HCT116 (cell line): ENCODE data around the gene CHODL.

Experiments used
- EGR1 ChIP-seq: IDR thresholded peaks from 2 replicates; pipeline ENCODE4 v1.6.1; 2012; ENCODE audit warnings: low read depth
- JUND ChIP-seq: IDR thresholded peaks from 2 replicates; pipeline ENCODE4 v1.6.1; 2012
- MAX ChIP-seq: IDR thresholded peaks from 2 replicates; pipeline ENCODE4 v1.6.1; 2012
- POLR2A ChIP-seq: IDR thresholded peaks from 2 replicates; pipeline ENCODE4 v1.7.0; 2011; ENCODE audit warnings: borderline replicate concordance; ENCODE audit not compliant: insufficient read depth, insufficient read length; ENCODE audit errors: extremely low read depth
- POLR2AphosphoS5 ChIP-seq: IDR thresholded peaks from 2 replicates; pipeline ENCODE4 v1.6.1; 2011; ENCODE audit warnings: mild to moderate bottlenecking, low read depth, low read length, moderate library complexity
- RAD21 ChIP-seq: IDR thresholded peaks from 2 replicates; pipeline ENCODE4 v1.6.1; 2012; ENCODE audit warnings: low read depth, mild to moderate bottlenecking
- SIN3A ChIP-seq: IDR thresholded peaks from 2 replicates; pipeline ENCODE4 v1.6.1; 2012; ENCODE audit warnings: low read depth
- SRF ChIP-seq: IDR thresholded peaks from 2 replicates; pipeline ENCODE4 v1.6.1; 2012; ENCODE audit warnings: low read depth
- YY1 ChIP-seq: IDR thresholded peaks from 2 replicates; pipeline ENCODE4 v1.6.1; 2011; ENCODE audit warnings: low read length, low read depth, moderate library complexity, mild to moderate bottlenecking; ENCODE audit not compliant: insufficient replicate concordance; ENCODE audit errors: extremely low read depth
- ZNF274 ChIP-seq: fragments of 200-500 bp; sonication (Bioruptor generic); IDR thresholded peaks from 2 replicates; pipeline ENCODE4 v1.6.1; 2014; ENCODE audit warnings: mild to moderate bottlenecking, low read depth, low read length, inconsistent platforms
- TF ChIP-seq, protein P1 (sequence below), 3 experiments: fragments of 200-600 bp in 1 of 3; sonication (generic) in 1 of 3; IDR thresholded peaks in 2 of 3; conservative IDR thresholded peaks in 1 of 3; 2 replicates each; pipeline ENCODE4 v1.5.1; 2012 to 2017; ENCODE audit warnings: low read depth in 2 of 3, low read length in 2 of 3, antibody characterized with exemption in 1 of 3, borderline replicate concordance in 1 of 3, control low read depth in 1 of 3, mild to moderate bottlenecking in 1 of 3, mixed read lengths in 1 of 3, mixed run types in 1 of 3, moderate library complexity in 1 of 3; ENCODE audit not compliant: insufficient read depth in 1 of 3
- TF ChIP-seq, protein P2 (sequence below): IDR thresholded peaks from 2 replicates; pipeline ENCODE4 v1.6.1; 2012; ENCODE audit warnings: low read depth

GRCh38 chr21:18274370-18274769, 29.7 kb downstream of the CHODL start:
- TF ChIP-seq, protein P1, sequence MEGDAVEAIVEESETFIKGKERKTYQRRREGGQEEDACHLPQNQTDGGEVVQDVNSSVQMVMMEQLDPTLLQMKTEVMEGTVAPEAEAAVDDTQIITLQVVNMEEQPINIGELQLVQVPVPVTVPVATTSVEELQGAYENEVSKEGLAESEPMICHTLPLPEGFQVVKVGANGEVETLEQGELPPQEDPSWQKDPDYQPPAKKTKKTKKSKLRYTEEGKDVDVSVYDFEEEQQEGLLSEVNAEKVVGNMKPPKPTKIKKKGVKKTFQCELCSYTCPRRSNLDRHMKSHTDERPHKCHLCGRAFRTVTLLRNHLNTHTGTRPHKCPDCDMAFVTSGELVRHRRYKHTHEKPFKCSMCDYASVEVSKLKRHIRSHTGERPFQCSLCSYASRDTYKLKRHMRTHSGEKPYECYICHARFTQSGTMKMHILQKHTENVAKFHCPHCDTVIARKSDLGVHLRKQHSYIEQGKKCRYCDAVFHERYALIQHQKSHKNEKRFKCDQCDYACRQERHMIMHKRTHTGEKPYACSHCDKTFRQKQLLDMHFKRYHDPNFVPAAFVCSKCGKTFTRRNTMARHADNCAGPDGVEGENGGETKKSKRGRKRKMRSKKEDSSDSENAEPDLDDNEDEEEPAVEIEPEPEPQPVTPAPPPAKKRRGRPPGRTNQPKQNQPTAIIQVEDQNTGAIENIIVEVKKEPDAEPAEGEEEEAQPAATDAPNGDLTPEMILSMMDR (IDR thresholded peaks at IDR 0.05 in 2 of 3, conservative IDR thresholded peaks at IDR 0.05 in 1 of 3; ENCODE audit: borderline replicate concordance in 1 of 3, insufficient read depth in 1 of 3, low read depth in 2 of 3, low read length in 2 of 3): no peak
- no peak for TF ChIP-seq POLR2AphosphoS5
- no peak for TF ChIP-seq POLR2A
- TF ChIP-seq RAD21: no peak
- TF ChIP-seq, protein P2, sequence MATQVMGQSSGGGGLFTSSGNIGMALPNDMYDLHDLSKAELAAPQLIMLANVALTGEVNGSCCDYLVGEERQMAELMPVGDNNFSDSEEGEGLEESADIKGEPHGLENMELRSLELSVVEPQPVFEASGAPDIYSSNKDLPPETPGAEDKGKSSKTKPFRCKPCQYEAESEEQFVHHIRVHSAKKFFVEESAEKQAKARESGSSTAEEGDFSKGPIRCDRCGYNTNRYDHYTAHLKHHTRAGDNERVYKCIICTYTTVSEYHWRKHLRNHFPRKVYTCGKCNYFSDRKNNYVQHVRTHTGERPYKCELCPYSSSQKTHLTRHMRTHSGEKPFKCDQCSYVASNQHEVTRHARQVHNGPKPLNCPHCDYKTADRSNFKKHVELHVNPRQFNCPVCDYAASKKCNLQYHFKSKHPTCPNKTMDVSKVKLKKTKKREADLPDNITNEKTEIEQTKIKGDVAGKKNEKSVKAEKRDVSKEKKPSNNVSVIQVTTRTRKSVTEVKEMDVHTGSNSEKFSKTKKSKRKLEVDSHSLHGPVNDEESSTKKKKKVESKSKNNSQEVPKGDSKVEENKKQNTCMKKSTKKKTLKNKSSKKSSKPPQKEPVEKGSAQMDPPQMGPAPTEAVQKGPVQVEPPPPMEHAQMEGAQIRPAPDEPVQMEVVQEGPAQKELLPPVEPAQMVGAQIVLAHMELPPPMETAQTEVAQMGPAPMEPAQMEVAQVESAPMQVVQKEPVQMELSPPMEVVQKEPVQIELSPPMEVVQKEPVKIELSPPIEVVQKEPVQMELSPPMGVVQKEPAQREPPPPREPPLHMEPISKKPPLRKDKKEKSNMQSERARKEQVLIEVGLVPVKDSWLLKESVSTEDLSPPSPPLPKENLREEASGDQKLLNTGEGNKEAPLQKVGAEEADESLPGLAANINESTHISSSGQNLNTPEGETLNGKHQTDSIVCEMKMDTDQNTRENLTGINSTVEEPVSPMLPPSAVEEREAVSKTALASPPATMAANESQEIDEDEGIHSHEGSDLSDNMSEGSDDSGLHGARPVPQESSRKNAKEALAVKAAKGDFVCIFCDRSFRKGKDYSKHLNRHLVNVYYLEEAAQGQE: no peak
- no peak for TF ChIP-seq SIN3A
- TF ChIP-seq JUND: no peak
- TF ChIP-seq MAX: no peak
- no peak for TF ChIP-seq SRF
- TF ChIP-seq ZNF274: no peak
- TF ChIP-seq YY1: no peak
- no peak for TF ChIP-seq EGR1
